Psoas muscle (tissue), 8 donors: ENCODE measurements around the gene KCNA1. TPM values are rescaled to one million over a fixed set of nuclear protein-coding genes. Genes with fewer than 3 reads are reported as not detected.

ENCODE experiments used
- ATAC-seq, 4 donors: fragments of 200-7000 bp; cut with Tn5 transposase; one replicate each; pipeline ENCODE4 v1.9.1; 2020; ENCODE audit warnings: moderate library complexity in 3 of 4, mild to moderate bottlenecking in 2 of 4
- DNase-seq, 2 donors: peaks; one replicate each; pipeline ENCODE4 v3.0.0-alpha.2; 2020
- H3K27ac ChIP-seq: fragments of 200-600 bp; one replicate; pipeline ENCODE4 v1.8.0; 2022
- H3K27me3 ChIP-seq, 3 donors: fragments of 200-600 bp in 1 of 3; one replicate each; pipeline versions ENCODE4 v1.6.1 to v1.8.0; 2013 to 2022; ENCODE audit warnings: low read length in 2 of 3, mild to moderate bottlenecking in 2 of 3, moderate library complexity in 1 of 3; ENCODE audit not compliant: insufficient read depth in 3 of 3
- H3K36me3 ChIP-seq, 2 donors: fragments of 200-600 bp in 1 of 2; one replicate each; pipeline versions ENCODE4 v1.6.1 to v1.8.0; 2013 to 2022; ENCODE audit warnings: low read depth in 1 of 2, mild to moderate bottlenecking in 1 of 2, moderate library complexity in 1 of 2; ENCODE audit not compliant: insufficient read depth in 1 of 2
- H3K4me1 ChIP-seq: fragments of 200-600 bp; one replicate; pipeline ENCODE4 v1.8.0; 2022
- H3K4me3 ChIP-seq: fragments of 200-600 bp; one replicate; pipeline ENCODE4 v1.8.0; 2022; ENCODE audit warnings: mild to moderate bottlenecking
- H3K9me3 ChIP-seq: fragments of 200-600 bp; one replicate; pipeline ENCODE4 v1.8.0; 2022
- WGBS, 3 donors: extraction: QIAGEN DNeasy Blood & Tissue Kit; methylation state at CpG; one replicate each; pipeline versions ENCODE4 v1.1.6 to v1.1.7; 2013; 5-methylcytosine and 5-hydroxymethylcytosine counted together
- intact Hi-C, 2 donors: fragments of 100-400 bp; cut with DNase I; formaldehyde crosslinking; loops; one replicate each; pipeline versions ENCODE4 v1.11.0 to v1.14.2; 2022
- polyA plus RNA-seq, 3 donors: library from polyadenylated mRNA; stranded (reverse); fragments of 200-250 nt; gene quantifications; one replicate each; pipeline ENCODE4 v1.2.3, GENCODE V29; 2013
- total RNA-seq, 4 donors: library from RNA; stranded (reverse); fragmentation: NEBNext Ultra II Directional in 2 of 4; extraction: Animal tissue kit (Norgen Biotek cat#: 25700) in 2 of 4; gene quantifications; one replicate each; pipeline versions ENCODE4 v1.2.1 to v1.2.4, GENCODE V29; 2021 to 2023
- TF ChIP-seq, protein P1 (sequence below): fragments of 200-600 bp; IDR thresholded peaks from one replicate; pipeline ENCODE4 v1.8.0; 2022; ENCODE audit warnings: antibody characterized with exemption
- donor health status: healthy with polysubstance abuse.
- donor health status: DM: no; HTN: no; CAD: no; lungs with moderate emphysema.
- donor health status: Bipolar disorder and iron deficiency.
- donor health status: healthy.
- donor health status: DM: yes; HTN: yes; CAD: no.
- donor health status: DM: no; HTN: no; CAD: no.
- donor health status: DM: no; HTN: no; CAD: no.
- donor health status: DM: yes; HTN: yes; CAD: no.

The KCNA1 gene
- total and polyA plus RNA-seq, 7 donors: 0.01 to 0.18 (median 0.04) TPM; not detected in 3

DNA sequence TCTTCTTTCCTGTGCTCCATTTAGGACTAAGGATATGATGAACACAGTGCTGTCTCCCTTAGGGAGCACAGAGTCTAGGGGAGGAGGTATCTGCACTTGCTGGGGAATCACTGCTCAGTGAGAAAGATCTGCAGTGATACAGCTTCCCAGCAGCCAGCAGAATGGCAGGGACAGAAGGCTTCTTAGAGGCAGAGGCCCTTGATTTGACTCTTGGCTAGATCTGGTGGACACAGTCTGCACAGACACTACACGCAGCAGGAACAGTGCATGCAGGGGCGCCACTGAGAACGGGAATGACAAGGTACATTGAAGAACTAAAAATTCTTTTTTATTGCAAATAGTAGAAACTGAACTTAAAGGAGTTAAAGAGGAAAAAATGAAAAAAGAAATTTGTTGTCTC lies 51.6 kb downstream of the KCNA1 start:
- intact Hi-C loops: no loop called here
- 75 to 87% (median 78%) methylated on average over 3 of the region's 3 CpGs for WGBS, 3 donors
- Histone ChIP-seq H3K9me3 (no peaks in the 10 kb centered on the region), H3K4me1 (no peaks in the 10 kb centered on the region), H3K36me3 (no peaks in the 10 kb centered on the region), H3K4me3 (no peak overlapping the region), H3K27me3 (peaks cover 0 to 24% (median 0%) of the 10 kb centered on the region in 3 donors), H3K27ac (no peak overlapping the region)
- DNase-seq (no peak), ATAC-seq (no peak)
- TF ChIP-seq, protein P1, sequence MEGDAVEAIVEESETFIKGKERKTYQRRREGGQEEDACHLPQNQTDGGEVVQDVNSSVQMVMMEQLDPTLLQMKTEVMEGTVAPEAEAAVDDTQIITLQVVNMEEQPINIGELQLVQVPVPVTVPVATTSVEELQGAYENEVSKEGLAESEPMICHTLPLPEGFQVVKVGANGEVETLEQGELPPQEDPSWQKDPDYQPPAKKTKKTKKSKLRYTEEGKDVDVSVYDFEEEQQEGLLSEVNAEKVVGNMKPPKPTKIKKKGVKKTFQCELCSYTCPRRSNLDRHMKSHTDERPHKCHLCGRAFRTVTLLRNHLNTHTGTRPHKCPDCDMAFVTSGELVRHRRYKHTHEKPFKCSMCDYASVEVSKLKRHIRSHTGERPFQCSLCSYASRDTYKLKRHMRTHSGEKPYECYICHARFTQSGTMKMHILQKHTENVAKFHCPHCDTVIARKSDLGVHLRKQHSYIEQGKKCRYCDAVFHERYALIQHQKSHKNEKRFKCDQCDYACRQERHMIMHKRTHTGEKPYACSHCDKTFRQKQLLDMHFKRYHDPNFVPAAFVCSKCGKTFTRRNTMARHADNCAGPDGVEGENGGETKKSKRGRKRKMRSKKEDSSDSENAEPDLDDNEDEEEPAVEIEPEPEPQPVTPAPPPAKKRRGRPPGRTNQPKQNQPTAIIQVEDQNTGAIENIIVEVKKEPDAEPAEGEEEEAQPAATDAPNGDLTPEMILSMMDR: no peak

DNA sequence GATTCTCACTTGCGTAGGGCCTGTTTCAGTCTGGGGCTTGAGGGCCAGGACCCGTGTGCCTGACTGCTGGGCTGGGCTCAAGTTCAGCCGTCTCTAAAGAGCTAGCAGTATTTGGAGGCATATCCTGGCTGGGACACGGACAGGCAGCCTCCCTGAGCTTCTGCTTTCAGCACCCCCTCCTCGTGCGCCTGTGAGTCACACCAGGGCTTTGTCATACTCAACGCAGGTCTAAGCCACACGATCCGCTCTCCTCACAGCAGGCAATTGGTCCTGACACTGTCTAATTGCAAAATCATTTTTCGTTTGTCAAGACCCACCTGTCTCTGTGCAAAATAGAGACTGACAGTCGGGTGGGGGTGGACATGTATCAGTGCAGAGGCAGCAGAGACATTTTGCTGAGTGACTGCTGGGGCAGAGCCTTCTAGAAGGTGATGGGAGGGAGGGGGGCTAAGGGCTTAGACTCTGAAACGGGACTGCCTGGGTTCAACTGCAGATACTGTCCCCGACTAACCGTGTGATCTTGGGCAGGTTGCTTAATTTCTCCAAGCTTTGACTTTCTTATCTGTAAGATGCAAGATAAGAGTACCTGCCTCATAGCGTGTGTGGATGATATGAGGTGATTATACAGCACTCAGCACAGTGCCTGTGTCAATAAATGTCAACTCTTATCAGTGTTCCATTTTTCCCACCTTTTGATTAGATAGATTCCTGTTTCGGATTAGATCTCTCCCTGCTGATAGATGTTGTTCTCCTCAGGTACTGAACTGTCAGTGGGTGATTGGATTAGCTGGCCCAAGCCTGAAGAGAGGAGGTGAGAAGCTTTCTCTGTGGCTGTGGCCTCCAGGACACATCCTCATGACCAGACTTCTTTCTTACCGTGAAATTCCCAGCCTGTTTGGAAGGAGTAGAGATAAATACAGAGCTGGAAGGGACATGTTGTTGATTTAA lies 53.1 kb downstream of the KCNA1 start:
- H3K9me3 ChIP-seq: no peaks in the 10 kb centered on the region
- no peak for DNase-seq
- peaks cover 0 to 15% (median 0%) of the 10 kb centered on the region in 3 donors for H3K27me3 ChIP-seq
- no peak for ATAC-seq
- no peaks in the 10 kb centered on the region for H3K4me1 ChIP-seq
- H3K36me3 ChIP-seq: no peaks in the 10 kb centered on the region
- intact Hi-C loops: no loop called here
- WGBS, 3 donors: 66 to 68% (median 67%) methylated on average over 17 of the region's 17 CpGs
- TF ChIP-seq, protein P1: no peak
- H3K4me3 ChIP-seq: no peak overlapping the region
- no peak overlapping the region for H3K27ac ChIP-seq

Other genes starting within 250 kb of the KCNA1 start
- gene GALNT8, start 189.5 kb upstream of the KCNA1 start, total RNA-seq: under 1 TPM; 0.11 to 0.89 (median 0.30) TPM
- gene GALNT8, start 189.5 kb upstream of the KCNA1 start, polyA plus RNA-seq: under 1 TPM; 0.14 to 0.40 (median 0.18) TPM
- gene KCNA5, start 134.0 kb downstream of the KCNA1 start, total RNA-seq: 1 to 10 TPM; 1.0 to 2.0 (median 1.3) TPM
- 1 to 10 TPM in 1 of 3 donors, under 1 TPM in 2; 0.64 to 1.1 (median 1.00) TPM for gene KCNA5, start 134.0 kb downstream of the KCNA1 start, polyA plus RNA-seq